ENCODE measurements around the gene HOXB3. TPM values are rescaled to one million over a fixed set of nuclear protein-coding genes. Genes with fewer than 3 reads are reported as not detected.

HOXB3 gene
- total RNA-seq, 4 donors from 2014 or later, result 37.0 to 89.3 (median 65.4) TPM

GRCh38 chr17:48555258-48556228 lies 34.5 kb downstream of the HOXB3 start:
- Histone ChIP-seq H3K27me3 (no peaks in the 10 kb centered on the region), H3K36me3 (peaks cover 0 to 10% (median 0%) of the 10 kb centered on the region in 3 donors), H3K9me3 (no peaks in the 10 kb centered on the region), H3K4me1 (peaks cover 0 to 73% (median 2%) of the 10 kb centered on the region in 4 donors), H3K4me3 (peak overlapping the region; percentile 1 to 52 (median 28)), H3K27ac (peak overlapping the region; percentile 49 to 96 (median 68))
- TF ChIP-seq CTCF (IDR thresholded peaks at IDR 0.05), result no peak
- no peak for TF ChIP-seq POLR2A (IDR thresholded peaks at IDR 0.05)
- no peak for DNase-seq

- Histone ChIP-seq H3K4me1 (peaks cover 0 to 70% (median 2%) of the 10 kb centered on the region in 4 donors), H3K4me3 (peak overlapping the region; percentile 5 to 52 (median 14)), H3K27me3 (no peaks in the 10 kb centered on the region), H3K27ac (peak overlapping the region; percentile 49 to 96 (median 68)), H3K36me3 (peaks cover 0 to 19% (median 3%) of the 10 kb centered on the region in 3 donors), H3K9me3 (no peaks in the 10 kb centered on the region)
- TF ChIP-seq CTCF (IDR thresholded peaks at IDR 0.05), result no peak
- no peak for TF ChIP-seq POLR2A (IDR thresholded peaks at IDR 0.05)
- DNase-seq, result no peak
These were observed 35.4 kb downstream of the HOXB3 start for GRCh38 chr17:48554412-48555257.

GRCh38 chr17:48553826-48554225 lies 36.2 kb downstream of the HOXB3 start:
- Histone ChIP-seq H3K36me3 (peaks cover 0 to 23% (median 3%) of the 10 kb centered on the region in 3 donors), H3K27ac (peak overlapping the region; percentile 49 to 96 (median 68))

GRCh38 chr17:48553190-48553547 lies 36.9 kb downstream of the HOXB3 start:
- Histone ChIP-seq H3K36me3 (peaks cover 0 to 23% (median 3%) of the 10 kb centered on the region in 3 donors), H3K4me1 (peaks cover 0 to 56% (median 2%) of the 10 kb centered on the region in 4 donors), H3K9me3 (no peaks in the 10 kb centered on the region), H3K27me3 (no peaks in the 10 kb centered on the region), H3K4me3 (peak overlapping the region in 1 of 4 donors; percentile 21), H3K27ac (peak overlapping the region; percentile 29 to 96 (median 56))
- no peak for DNase-seq
- TF ChIP-seq POLR2A (IDR thresholded peaks at IDR 0.05) (no peak), CTCF (IDR thresholded peaks at IDR 0.05) (no peak)

More at GRCh38 chr17:48553826-48554225, 36.2 kb downstream of the HOXB3 start:
- H3K27me3 ChIP-seq, result no peaks in the 10 kb centered on the region
- peak overlapping the region in 1 of 4 donors; percentile 52 for H3K4me3 ChIP-seq
- TF ChIP-seq CTCF (IDR thresholded peaks at IDR 0.05), result no peak
- DNase-seq, result no peak
- H3K9me3 ChIP-seq, result no peaks in the 10 kb centered on the region
- H3K4me1 ChIP-seq, result peaks cover 0 to 62% (median 2%) of the 10 kb centered on the region in 4 donors

GRCh38 chr17:48552466-48553189 lies 37.4 kb downstream of the HOXB3 start:
- Histone ChIP-seq H3K36me3 (peaks cover 0 to 23% (median 3%) of the 10 kb centered on the region in 3 donors), H3K9me3 (no peaks in the 10 kb centered on the region), H3K4me1 (peaks cover 0 to 55% (median 2%) of the 10 kb centered on the region in 4 donors), H3K27me3 (no peaks in the 10 kb centered on the region), H3K27ac (peak overlapping the region; percentile 49 to 96 (median 63)), H3K4me3 (peak overlapping the region in 1 of 4 donors; percentile 21)
- no peak for TF ChIP-seq CTCF (IDR thresholded peaks at IDR 0.05)
- TF ChIP-seq POLR2A (IDR thresholded peaks at IDR 0.05), result no peak
- no peak for DNase-seq

Data from Peyer's patch (tissue), 4 donors.